Large intestine (tissue), 3 donors: ENCODE results near the gene TMEM129. TPM values are rescaled to one million over a fixed set of nuclear protein-coding genes. Genes with fewer than 3 reads are reported as not detected.
A peak's percentile ranks its signal among the peaks of the same experiment; 100 is the strongest.

Experiments used
- DNase-seq, 2 donors: peaks; one replicate each; pipeline versions ENCODE4 v3.0.0 to v3.0.0-alpha.2; 2013
- H3K27ac ChIP-seq: one replicate; pipeline ENCODE4 v1.5.1; 2013; ENCODE audit warnings: low read length
- H3K27me3 ChIP-seq: 2 replicates; pipeline ENCODE4 v1.6.1; 2013; ENCODE audit warnings: low read length; ENCODE audit not compliant: control insufficient read depth, insufficient read depth
- H3K36me3 ChIP-seq: 2 replicates; pipeline ENCODE4 v1.6.1; 2013; ENCODE audit warnings: low read length; ENCODE audit not compliant: control insufficient read depth, insufficient read depth
- H3K4me1 ChIP-seq: one replicate; pipeline ENCODE4 v1.6.1; 2013; ENCODE audit warnings: low read length; ENCODE audit not compliant: control insufficient read depth, insufficient read depth
- H3K4me3 ChIP-seq: one replicate; pipeline ENCODE4 v1.5.1; 2013; ENCODE audit warnings: low read length
- H3K9me3 ChIP-seq: one replicate; pipeline ENCODE4 v1.6.1; 2013; ENCODE audit warnings: mild to moderate bottlenecking, low read depth, low read length, moderate library complexity; ENCODE audit not compliant: control insufficient read depth
- WGBS: methylation state at CpG from one replicate; pipeline ENCODE4 v1.1.5; 2013; ENCODE audit warnings: low lambda C conversion rate; ENCODE audit not compliant: insufficient coverage; 5-methylcytosine and 5-hydroxymethylcytosine counted together
- polyA plus RNA-seq: library from polyadenylated mRNA; unstranded; fragments of 120-200 nt; gene quantifications from one replicate; pipeline ENCODE4 v1.2.1, GENCODE V29; 2013

Gene TMEM129
- polyA plus RNA-seq, 1 donor = 29.5 TPM

- DNase-seq = peak; percentile 69 to 70
- Histone ChIP-seq H3K27ac (no peak overlapping the region), H3K27me3 (no peaks in the 10 kb centered on the region), H3K36me3 (peaks cover 60% of the 10 kb centered on the region), H3K9me3 (no peaks in the 10 kb centered on the region), H3K4me3 (no peak overlapping the region), H3K4me1 (no peaks in the 10 kb centered on the region)
- WGBS = no CpG with 5 or more reads among the region's 7 CpGs
Observed at GRCh38 chr4:1693131-1693896, 27.8 kb downstream of the TMEM129 start.

DNA sequence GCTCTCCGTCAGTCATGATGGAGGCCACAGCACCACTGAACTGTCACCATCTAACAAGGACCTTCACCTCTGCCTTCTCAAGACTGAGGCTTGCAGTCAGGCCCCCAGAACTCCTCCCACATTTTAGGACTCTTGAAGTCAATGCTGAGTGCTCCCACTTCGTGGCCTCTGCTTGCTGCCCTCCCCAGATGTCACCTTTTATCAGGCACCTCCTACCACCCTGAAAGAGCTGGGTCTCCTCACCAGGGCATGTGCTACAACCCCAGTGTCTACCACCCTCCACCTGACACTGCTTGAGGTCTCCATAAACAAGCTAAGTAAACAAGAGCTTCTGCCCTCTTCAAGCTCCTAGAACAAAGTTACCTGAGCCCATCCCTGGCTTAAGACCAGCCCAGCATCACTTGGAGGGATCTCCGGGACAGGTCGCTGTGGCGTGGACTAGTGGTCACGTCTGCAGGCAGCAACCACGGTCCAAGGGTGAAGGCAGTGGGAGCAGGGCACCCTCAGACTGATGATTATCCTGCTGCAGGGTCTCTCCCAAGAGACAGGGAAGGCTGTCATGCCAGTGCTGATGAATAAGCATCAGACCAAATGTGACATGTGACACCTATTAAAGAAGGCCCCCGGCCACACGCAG is 29.3 kb downstream of the TMEM129 start:
- no peaks in the 10 kb centered on the region for H3K9me3 ChIP-seq
- no peaks in the 10 kb centered on the region for H3K4me1 ChIP-seq
- no CpG with 5 or more reads among the region's 9 CpGs for WGBS
- no peak overlapping the region for H3K27ac ChIP-seq
- peaks cover 53% of the 10 kb centered on the region for H3K36me3 ChIP-seq
- no peak for DNase-seq
- H3K4me3 ChIP-seq = no peak overlapping the region
- no peaks in the 10 kb centered on the region for H3K27me3 ChIP-seq

DNA sequence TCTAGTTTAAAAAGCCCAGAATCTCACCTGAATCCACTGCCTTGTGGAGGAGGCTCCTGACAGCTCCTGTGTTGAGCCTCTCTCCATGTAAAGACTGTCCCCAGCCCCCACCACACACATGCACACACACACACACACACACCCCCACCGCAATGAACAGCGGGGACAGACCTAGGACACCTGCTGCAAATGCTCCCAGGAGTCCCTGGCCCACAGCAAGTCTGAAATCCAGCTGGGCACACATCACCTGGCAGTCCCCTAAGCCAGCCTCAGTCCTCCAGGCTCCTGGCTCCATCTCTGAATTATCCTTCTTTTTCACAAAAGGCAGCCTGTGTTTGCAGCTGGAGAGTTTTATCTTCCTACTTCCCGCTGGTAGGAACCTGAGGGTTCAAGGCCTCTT is 30.4 kb downstream of the TMEM129 start:
- no peak for DNase-seq
- H3K27ac ChIP-seq = no peak overlapping the region
- H3K9me3 ChIP-seq = no peaks in the 10 kb centered on the region
- H3K4me1 ChIP-seq = no peaks in the 10 kb centered on the region
- H3K36me3 ChIP-seq = peaks cover 43% of the 10 kb centered on the region
- 86% methylated on average over 1 of the region's 3 CpGs for WGBS
- H3K4me3 ChIP-seq = no peak overlapping the region
- no peaks in the 10 kb centered on the region for H3K27me3 ChIP-seq

GRCh38 chr4:1686440-1687036 is 34.6 kb downstream of the TMEM129 start:
- H3K9me3 ChIP-seq = peaks cover 5% of the 10 kb centered on the region
- no peak overlapping the region for H3K27ac ChIP-seq
- no CpG with 5 or more reads among the region's 7 CpGs for WGBS
- peaks cover 6% of the 10 kb centered on the region for H3K4me1 ChIP-seq
- H3K4me3 ChIP-seq = no peak overlapping the region
- peaks cover 9% of the 10 kb centered on the region for H3K36me3 ChIP-seq
- DNase-seq = no peak
- H3K27me3 ChIP-seq = peaks cover 3% of the 10 kb centered on the region

DNA sequence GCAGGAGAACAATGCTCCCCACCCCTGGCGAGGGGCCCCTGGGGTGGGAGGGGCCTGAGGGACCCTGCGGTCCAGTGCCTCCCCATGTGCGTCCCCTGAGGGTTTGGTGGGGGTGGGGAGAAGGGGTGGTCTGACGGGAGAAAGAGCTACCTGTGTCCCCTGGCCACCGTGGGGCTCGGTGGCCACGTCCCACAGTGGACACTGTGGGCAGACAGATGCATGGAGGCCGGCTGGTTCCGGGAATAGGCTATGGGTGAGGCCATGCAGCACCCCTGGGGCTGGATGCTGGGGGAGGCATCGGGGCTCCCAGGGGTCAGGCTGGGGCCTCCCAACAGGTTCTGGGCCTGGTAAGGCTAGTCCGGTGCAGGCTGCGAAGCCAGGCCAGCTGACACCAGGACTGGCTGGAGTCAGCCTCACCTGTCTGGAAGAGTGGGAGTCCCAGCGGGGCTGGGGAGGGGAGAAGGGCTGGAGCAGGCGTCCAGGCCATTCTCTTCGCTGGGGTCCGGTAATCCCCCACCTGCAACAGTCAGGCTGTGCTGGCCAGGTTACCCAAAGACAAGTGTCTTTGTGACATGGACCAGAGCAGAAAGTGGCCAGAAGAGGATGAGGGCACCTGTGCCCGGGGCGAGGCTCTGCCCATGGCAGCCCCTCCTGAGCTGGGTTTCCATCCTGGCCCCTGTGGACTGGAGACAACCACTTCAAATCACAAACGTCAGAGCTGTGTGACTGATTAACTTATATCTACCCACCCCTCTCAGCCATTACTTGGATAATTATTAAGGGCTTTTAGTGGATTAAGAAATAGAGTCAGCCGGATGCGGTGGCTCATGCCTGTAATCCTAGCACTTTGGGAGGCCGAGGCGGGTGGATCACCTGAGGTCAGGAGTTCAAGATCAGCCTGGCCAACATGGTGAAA is 35.6 kb downstream of the TMEM129 start:
- H3K4me3 ChIP-seq = peak overlapping the region; percentile 48
- DNase-seq = peak in 1 of 2 donors; percentile 23
- WGBS = no CpG with 5 or more reads among the region's 23 CpGs

DNA sequence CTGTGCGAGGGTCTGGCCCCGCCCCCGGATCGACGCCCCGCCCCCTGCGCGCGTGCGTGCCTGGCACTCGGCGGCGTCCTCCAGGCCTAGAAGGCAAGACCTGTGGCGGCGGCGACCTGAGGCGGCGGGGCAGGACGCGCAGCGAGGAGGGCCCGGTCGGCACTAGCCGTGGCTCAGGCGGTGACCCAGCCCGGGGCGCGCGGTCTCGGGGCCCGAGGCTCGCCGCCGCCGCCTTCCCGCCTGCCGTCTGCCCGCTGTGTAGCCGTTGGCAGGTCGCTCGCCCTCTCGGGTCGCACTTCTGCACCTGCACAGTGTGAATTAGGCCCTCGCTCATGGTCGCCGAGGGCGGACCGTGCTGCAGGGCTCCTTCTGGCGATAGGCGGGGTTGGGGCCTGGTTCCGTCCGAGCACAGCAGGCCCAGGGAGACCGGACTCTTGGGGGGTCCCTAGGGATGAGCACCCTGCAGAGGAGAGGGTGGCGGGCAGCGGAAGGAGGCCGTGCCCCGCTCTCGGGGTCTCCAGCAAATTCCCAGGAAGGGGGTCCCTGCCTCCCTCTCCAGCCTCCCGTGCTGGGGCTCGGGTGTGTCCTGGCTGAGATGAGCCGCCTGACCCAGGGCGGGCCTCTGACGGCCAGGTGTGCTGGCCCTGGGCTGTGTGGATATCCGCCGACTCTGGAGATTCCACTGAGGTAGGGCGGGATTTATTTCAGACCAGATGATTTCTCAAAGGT is 36.5 kb downstream of the TMEM129 start:
- Histone ChIP-seq H3K27ac (no peak overlapping the region), H3K4me1 (peaks cover 6% of the 10 kb centered on the region), H3K9me3 (peaks cover 5% of the 10 kb centered on the region), H3K4me3 (peak overlapping the region; percentile 48), H3K36me3 (no peaks in the 10 kb centered on the region), H3K27me3 (peaks cover 3% of the 10 kb centered on the region)
- no CpG with 5 or more reads among the region's 66 CpGs for WGBS
- DNase-seq = peak; percentile 23 to 30

More for the DNA sequence above, 35.6 kb downstream of the TMEM129 start:
- H3K9me3 ChIP-seq = peaks cover 5% of the 10 kb centered on the region
- H3K27ac ChIP-seq = no peak overlapping the region
- peaks cover under 1% of the 10 kb centered on the region for H3K36me3 ChIP-seq
- H3K4me1 ChIP-seq = peaks cover 6% of the 10 kb centered on the region
- peaks cover 3% of the 10 kb centered on the region for H3K27me3 ChIP-seq

- Histone ChIP-seq H3K27ac (no peak within 1 kb of the TSS), H3K36me3 (no peaks in the 10 kb centered on the region)
Observed at GRCh38 chr4:1683736-1684505, 37.2 kb downstream of the TMEM129 start, which contains the start of gene FAM53A. Gene FAM53A (minus strand): TSS chr4:1684313. CDS start chr4:1668741, 15,572 bp downstream.

DNA sequence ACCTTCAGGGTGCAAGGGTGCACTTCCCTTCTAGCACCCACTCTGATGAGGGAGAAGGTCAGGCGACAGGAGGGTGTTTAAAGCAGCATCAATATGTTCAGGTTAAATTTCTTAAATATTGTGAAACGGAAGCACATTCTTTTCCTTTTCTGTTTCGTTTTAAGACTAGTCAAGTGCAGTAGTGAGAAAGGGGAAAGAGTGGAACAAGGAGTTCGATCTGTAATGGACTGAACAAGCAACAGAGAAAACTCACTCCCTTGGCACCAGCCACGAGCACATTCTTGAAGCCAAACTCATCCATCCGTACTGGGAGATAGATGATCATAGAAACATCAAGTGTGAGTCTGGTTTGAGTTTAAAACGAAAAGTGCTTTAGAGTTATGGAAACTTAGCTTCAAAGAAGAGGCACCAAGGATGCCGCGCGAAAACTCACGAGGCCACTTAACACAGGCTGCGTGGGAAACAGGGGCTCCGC is 37.8 kb downstream of the TMEM129 start:
- H3K4me3 ChIP-seq = peak overlapping the region; percentile 31
- 80% methylated on average over 1 of the region's 13 CpGs for WGBS
- no peaks in the 10 kb centered on the region for H3K36me3 ChIP-seq
- no peak overlapping the region for H3K27ac ChIP-seq
- H3K9me3 ChIP-seq = peaks cover 5% of the 10 kb centered on the region
- peaks cover 6% of the 10 kb centered on the region for H3K4me1 ChIP-seq
- H3K27me3 ChIP-seq = peaks cover 3% of the 10 kb centered on the region
- DNase-seq = peak in 1 of 2 donors; percentile 19

More at GRCh38 chr4:1683736-1684505, 37.2 kb downstream of the TMEM129 start, which contains the start of gene FAM53A:
- Histone ChIP-seq H3K9me3 (peaks cover 5% of the 10 kb centered on the region), H3K4me1 (peaks cover 6% of the 10 kb centered on the region), H3K4me3 (peak within 1 kb of the TSS; percentile 48), H3K27me3 (peaks cover 3% of the 10 kb centered on the region)
- DNase-seq = peak; percentile 87 to 89
- WGBS = no CpG with 5 or more reads among the region's 118 CpGs

- Histone ChIP-seq H3K9me3 (peaks cover 5% of the 10 kb centered on the region), H3K27me3 (peaks cover 3% of the 10 kb centered on the region), H3K27ac (no peak overlapping the region), H3K4me3 (no peak overlapping the region), H3K4me1 (peaks cover 6% of the 10 kb centered on the region), H3K36me3 (no peaks in the 10 kb centered on the region)
- DNase-seq = no peak
- 80% methylated on average over 1 of the region's 13 CpGs for WGBS
Observed at GRCh38 chr4:1682860-1683259, 38.3 kb downstream of the TMEM129 start.
